BLaER1 (cell line): Measurements from ENCODE around the gene NUBPL.
A peak's percentile ranks its signal among the peaks of the same experiment; 100 is the strongest.
"Not testable (repeated sequence)": the region's sequence is repeated elsewhere in the genome, so short reads cannot be mapped to it uniquely, and the experiment has no call there.

Experiments
- H3K27ac ChIP-seq: shearing (Covaris generic); formaldehyde crosslinking; 2 replicates; pipeline ENCODE4 v1.8.1; 2022
- H3K27me3 ChIP-seq: shearing (Covaris generic); formaldehyde crosslinking; 2 replicates; pipeline ENCODE4 v1.8.1; 2022
- H3K36me3 ChIP-seq: shearing (Covaris generic); formaldehyde crosslinking; 2 replicates; pipeline ENCODE4 v1.8.1; 2022
- H3K4me1 ChIP-seq: shearing (Covaris generic); formaldehyde crosslinking; 2 replicates; pipeline ENCODE4 v1.8.1; 2022
- H3K4me2 ChIP-seq: shearing (Covaris generic); formaldehyde crosslinking; 2 replicates; pipeline ENCODE4 v1.8.1; 2022
- H3K4me3 ChIP-seq: shearing (Covaris generic); formaldehyde crosslinking; 2 replicates; pipeline ENCODE4 v1.8.1; 2022
- H3K9ac ChIP-seq: shearing (Covaris generic); formaldehyde crosslinking; 2 replicates; pipeline ENCODE4 v1.8.1; 2022
- H3K9me3 ChIP-seq: shearing (Covaris generic); formaldehyde crosslinking; 2 replicates; pipeline ENCODE4 v1.8.1; 2022
- H4K20me1 ChIP-seq: shearing (Covaris generic); formaldehyde crosslinking; 2 replicates; pipeline ENCODE4 v1.8.1; 2022
- Cebpa-rat ChIP-seq: shearing (Covaris generic); IDR thresholded peaks from 2 replicates; pipeline ENCODE4 v1.8.1; 2022

Gene NUBPL

DNA sequence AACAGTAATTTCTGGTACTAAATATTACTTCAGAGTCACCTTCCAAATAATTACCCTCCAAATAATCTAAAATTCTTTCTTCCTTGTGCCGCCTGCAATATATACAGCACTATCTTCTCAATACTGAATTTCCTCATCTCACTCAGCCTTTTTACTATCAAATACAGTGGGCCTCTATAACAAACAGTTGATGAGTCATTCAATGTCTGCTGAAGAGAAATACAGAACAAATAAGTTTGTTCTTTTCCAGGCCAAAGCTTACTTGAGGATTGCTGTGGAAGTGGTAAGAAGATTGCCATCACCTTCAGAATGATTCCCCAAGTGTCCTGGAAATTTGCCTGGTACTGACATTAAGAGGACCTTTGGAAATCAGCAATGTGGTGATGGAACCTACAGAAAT lies 297.7 kb downstream of the NUBPL start:
- no peaks in the 10 kb centered on the region for H3K36me3 ChIP-seq
- H3K9me3 ChIP-seq, result peaks cover 5% of the 10 kb centered on the region; the same call in 1 of the 2 replicates
- no peak overlapping the region for H3K9ac ChIP-seq
- TF ChIP-seq Cebpa-rat, result no peak
- no peaks in the 10 kb centered on the region for H4K20me1 ChIP-seq
- no peak overlapping the region for H3K27ac ChIP-seq
- H3K4me1 ChIP-seq, result no peaks in the 10 kb centered on the region
- no peak overlapping the region for H3K4me2 ChIP-seq
- no peak overlapping the region for H3K4me3 ChIP-seq
- H3K27me3 ChIP-seq, result no peaks in the 10 kb centered on the region

DNA sequence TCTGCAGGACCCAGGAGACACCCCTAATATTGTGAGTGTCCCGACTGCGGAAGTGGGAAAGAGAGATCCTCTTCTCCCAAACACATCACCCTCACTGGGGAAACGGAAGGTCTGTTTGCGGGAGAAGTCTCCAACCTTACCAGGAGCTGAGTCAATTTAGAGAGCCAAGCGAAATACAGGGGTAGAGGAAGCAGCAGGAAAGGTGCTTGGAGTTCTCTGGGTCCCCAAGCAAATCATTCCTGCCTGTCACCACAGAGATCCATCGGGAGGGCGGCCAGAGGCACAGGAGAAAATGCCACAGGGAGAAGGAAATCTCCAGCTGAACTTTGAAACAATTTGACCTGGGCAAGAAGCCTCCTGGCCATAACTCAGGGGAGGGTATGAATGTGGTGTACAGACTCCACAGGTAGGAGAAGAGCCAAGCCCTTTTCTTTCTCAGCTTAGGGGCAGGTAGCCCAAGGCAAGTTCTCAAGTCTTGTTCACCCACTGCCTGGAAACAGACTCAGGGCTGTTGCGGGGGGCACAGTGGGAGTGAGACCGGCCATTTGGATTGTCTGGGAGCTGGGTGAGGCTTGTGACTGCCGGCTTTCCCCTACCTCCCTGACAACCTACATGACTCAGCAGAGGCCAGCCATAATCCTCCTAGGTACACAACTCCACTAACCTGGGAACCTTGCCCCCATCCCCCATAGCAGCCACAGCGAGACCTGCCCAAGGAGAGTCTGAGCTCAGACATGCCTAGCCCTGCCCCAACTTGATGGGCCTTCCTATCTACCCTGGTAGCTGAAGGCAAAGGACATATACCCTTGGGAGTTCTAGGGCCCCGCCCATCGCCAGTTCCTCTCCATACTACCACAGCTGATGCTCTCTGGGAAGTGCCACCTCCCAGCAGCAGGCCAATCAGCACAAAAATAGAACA lies 304.0 kb downstream of the NUBPL start:
- Histone ChIP-seq H3K27me3 (no peaks in the 10 kb centered on the region), H3K4me1 (peaks cover 9% of the 10 kb centered on the region), H3K36me3 (no peaks in the 10 kb centered on the region), H3K4me2 (peak overlapping the region; percentile 8; the same call in 1 of the 2 replicates), H3K27ac (no peak overlapping the region), H3K4me3 (no peak overlapping the region), H3K9ac (no peak overlapping the region), H3K9me3 (peaks cover 13% of the 10 kb centered on the region; the same call in 1 of the 2 replicates), H4K20me1 (no peaks in the 10 kb centered on the region)
- no peak for TF ChIP-seq Cebpa-rat

DNA sequence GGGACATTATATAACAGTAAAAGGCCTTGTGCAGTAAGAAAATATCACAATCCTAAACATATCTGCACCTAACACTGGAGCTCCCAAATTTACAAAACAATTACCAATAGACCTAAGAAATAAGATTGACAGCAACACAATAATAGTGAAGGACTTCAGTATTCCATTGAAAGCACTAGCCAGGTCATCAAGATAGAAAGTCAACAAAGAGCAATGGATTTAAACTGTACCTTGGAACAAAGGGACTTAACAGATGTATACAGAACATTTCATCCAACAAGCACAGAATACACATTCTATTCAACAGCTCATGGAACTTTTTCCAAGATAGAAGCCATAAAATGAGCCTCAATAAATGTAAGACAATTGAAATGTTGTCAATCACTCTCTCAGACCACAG lies 306.4 kb downstream of the NUBPL start:
- Histone ChIP-seq H3K4me3 (no peak overlapping the region), H3K27ac (no peak overlapping the region), H3K27me3 (no peaks in the 10 kb centered on the region), H3K9ac (no peak overlapping the region), H4K20me1 (no peaks in the 10 kb centered on the region), H3K4me1 (peaks cover 9% of the 10 kb centered on the region), H3K4me2 (no peak overlapping the region), H3K36me3 (no peaks in the 10 kb centered on the region), H3K9me3 (peaks cover 13% of the 10 kb centered on the region; the same call in 1 of the 2 replicates)
- TF ChIP-seq Cebpa-rat, result no peak

DNA sequence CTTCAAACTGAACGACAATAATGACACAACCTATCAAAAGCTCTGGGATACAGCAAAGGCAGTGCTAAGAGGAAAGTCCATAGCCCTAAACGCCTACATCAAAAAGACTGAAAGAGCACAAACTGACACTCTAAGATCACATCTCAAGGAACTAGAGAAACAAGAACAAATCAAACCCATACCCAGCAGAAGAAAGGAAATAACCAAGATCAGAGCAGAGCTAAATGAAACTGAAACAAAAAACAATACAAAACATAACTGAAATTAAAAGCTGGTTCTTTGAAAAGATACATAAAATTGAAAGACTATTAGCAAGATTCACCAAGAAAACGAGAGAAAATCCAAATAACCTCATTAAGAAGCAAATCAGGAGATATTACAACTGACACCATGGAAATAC lies 306.9 kb downstream of the NUBPL start:
- H3K36me3 ChIP-seq, H3K4me1 ChIP-seq, H3K4me3 ChIP-seq, H3K27ac ChIP-seq, H3K9ac ChIP-seq, H4K20me1 ChIP-seq, H3K4me2 ChIP-seq, H3K27me3 ChIP-seq: not testable (repeated sequence)
- H3K9me3 ChIP-seq, result peaks cover 13% of the 10 kb centered on the region; the same call in 1 of the 2 replicates

- Histone ChIP-seq H3K4me1 (peaks cover 28% of the 10 kb centered on the region), H3K36me3 (no peaks in the 10 kb centered on the region), H3K4me3 (no peak overlapping the region), H3K9ac (no peak overlapping the region; the same call in 1 of the 2 replicates), H3K27ac (peak overlapping the region; percentile 42; the same call in 1 of the 2 replicates), H4K20me1 (no peaks in the 10 kb centered on the region), H3K4me2 (peak overlapping the region; percentile 64), H3K27me3 (no peaks in the 10 kb centered on the region), H3K9me3 (no peaks in the 10 kb centered on the region)
- no peak for TF ChIP-seq Cebpa-rat
Observed at GRCh38 chr14:31876741-31877140, 315.5 kb downstream of the NUBPL start.

GRCh38 chr14:31877255-31877798 lies 316.1 kb downstream of the NUBPL start:
- H3K36me3 ChIP-seq, result no peaks in the 10 kb centered on the region
- no peaks in the 10 kb centered on the region for H3K27me3 ChIP-seq
- H3K27ac ChIP-seq, result peak overlapping the region; percentile 42
- H3K4me2 ChIP-seq, result peak overlapping the region; percentile 64
- TF ChIP-seq Cebpa-rat, result no peak
- H3K4me1 ChIP-seq, result peaks cover 28% of the 10 kb centered on the region
- peak overlapping the region; percentile 13; the same call in 1 of the 2 replicates for H3K9ac ChIP-seq
- H3K4me3 ChIP-seq, result no peak overlapping the region
- H3K9me3 ChIP-seq, result no peaks in the 10 kb centered on the region
- no peaks in the 10 kb centered on the region for H4K20me1 ChIP-seq

DNA sequence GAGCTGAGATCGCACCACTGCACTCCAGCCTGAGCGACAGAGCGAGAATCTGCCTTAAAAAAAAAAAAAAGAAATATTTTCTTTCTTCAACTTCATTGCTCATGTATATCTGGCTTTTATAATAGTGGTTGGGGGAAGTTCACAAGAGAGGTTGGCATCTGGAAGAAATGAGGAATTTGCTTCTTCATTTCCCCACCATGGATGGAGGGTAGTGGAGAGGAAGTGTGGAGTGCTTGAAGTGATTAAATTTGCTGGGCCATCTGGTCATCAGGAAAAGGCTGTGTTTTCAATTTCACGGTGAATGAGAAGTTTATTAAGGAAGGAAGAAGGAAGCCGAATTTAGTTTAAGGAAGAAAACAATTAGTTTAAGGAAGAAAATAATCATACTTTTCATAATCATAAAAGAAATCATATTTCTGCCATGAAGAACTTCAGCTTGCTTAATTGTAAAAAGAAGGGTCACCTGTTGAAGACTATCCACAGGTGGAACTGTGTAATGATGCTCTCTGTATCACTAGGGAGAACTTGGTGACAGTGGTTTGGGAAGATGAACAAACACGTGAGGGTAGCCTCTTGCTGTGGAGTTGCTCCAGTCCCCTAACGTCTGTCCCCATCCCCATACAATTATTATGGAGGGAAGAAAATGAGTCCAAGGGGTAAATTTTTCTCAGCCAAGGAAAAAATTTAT lies 318.6 kb downstream of the NUBPL start:
- no peak overlapping the region for H3K9ac ChIP-seq
- H3K36me3 ChIP-seq, result no peaks in the 10 kb centered on the region
- no peaks in the 10 kb centered on the region for H4K20me1 ChIP-seq
- H3K9me3 ChIP-seq, result no peaks in the 10 kb centered on the region
- no peak overlapping the region for H3K27ac ChIP-seq
- no peak overlapping the region for H3K4me3 ChIP-seq
- TF ChIP-seq Cebpa-rat, result no peak
- H3K27me3 ChIP-seq, result no peaks in the 10 kb centered on the region
- no peak overlapping the region; the same call in 1 of the 2 replicates for H3K4me2 ChIP-seq
- H3K4me1 ChIP-seq, result peaks cover 28% of the 10 kb centered on the region

- Histone ChIP-seq H3K9ac (no peak overlapping the region), H3K27ac (no peak overlapping the region), H3K4me3 (no peak overlapping the region), H4K20me1 (no peaks in the 10 kb centered on the region), H3K4me1 (peaks cover 28% of the 10 kb centered on the region), H3K27me3 (no peaks in the 10 kb centered on the region), H3K9me3 (no peaks in the 10 kb centered on the region), H3K4me2 (no peak overlapping the region), H3K36me3 (no peaks in the 10 kb centered on the region)
- no peak for TF ChIP-seq Cebpa-rat
Observed at GRCh38 chr14:31880935-31881334, 319.7 kb downstream of the NUBPL start.

GRCh38 chr14:31881531-31882310 lies 320.5 kb downstream of the NUBPL start:
- Histone ChIP-seq H3K9me3 (no peaks in the 10 kb centered on the region), H3K4me2 (no peak overlapping the region), H3K27ac (no peak overlapping the region), H3K27me3 (no peaks in the 10 kb centered on the region), H4K20me1 (no peaks in the 10 kb centered on the region), H3K36me3 (no peaks in the 10 kb centered on the region), H3K4me3 (no peak overlapping the region), H3K9ac (no peak overlapping the region), H3K4me1 (peaks cover 27% of the 10 kb centered on the region)
- no peak for TF ChIP-seq Cebpa-rat
